ENCODE results near the gene CT45A5.
"Not testable (repeated sequence)": the region's sequence is repeated elsewhere in the genome, so short reads cannot be mapped to it uniquely, and the experiment has no call there.

Gene CT45A5, protein sequence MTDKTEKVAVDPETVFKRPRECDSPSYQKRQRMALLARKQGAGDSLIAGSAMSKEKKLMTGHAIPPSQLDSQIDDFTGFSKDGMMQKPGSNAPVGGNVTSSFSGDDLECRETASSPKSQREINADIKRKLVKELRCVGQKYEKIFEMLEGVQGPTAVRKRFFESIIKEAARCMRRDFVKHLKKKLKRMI

DNA sequence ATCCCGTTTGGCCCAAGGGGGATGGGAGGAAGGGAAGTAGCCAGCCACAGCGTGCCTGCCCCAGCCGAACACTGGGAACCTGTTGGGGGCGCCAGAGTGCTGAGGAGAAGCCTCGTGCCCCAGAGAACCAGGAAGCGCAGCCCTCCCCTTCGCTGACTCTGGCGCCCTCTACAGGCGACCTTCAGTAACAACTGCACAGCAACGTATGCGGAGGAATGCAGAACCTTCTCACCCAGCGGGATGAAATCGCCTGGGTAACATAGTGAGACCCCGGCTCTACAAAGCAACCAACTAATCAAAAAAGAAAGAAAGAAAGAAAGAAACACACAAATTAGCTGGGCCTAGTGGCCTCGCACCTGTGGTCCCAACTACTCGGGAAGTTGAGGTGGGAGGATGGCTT lies at the start of gene CT45A5:
Gene CT45A5, minus strand, starts transcription at position 101 of the 400 bp plus-strand sequence. CDS start 3,774 bp downstream, outside the sequence.
- not testable (repeated sequence) for H3K36me3 ChIP-seq (ENCODE audit: control insufficient read depth in 2 of 2, insufficient read depth in 2 of 2, low read length in 2 of 2); H3K27ac ChIP-seq (ENCODE audit: low read length); H3K9me3 ChIP-seq (ENCODE audit: control insufficient read depth in 2 of 2, low read length in 2 of 2); H3K4me3 ChIP-seq (ENCODE audit: low read length in 2 of 2); H3K9ac ChIP-seq (ENCODE audit: low read length in 2 of 2); H3K4me1 ChIP-seq (ENCODE audit: control insufficient read depth, insufficient read depth, low read length); H3K27me3 ChIP-seq (ENCODE audit: control insufficient read depth in 1 of 2, insufficient read depth in 2 of 2, low read length in 2 of 2)

DNA sequence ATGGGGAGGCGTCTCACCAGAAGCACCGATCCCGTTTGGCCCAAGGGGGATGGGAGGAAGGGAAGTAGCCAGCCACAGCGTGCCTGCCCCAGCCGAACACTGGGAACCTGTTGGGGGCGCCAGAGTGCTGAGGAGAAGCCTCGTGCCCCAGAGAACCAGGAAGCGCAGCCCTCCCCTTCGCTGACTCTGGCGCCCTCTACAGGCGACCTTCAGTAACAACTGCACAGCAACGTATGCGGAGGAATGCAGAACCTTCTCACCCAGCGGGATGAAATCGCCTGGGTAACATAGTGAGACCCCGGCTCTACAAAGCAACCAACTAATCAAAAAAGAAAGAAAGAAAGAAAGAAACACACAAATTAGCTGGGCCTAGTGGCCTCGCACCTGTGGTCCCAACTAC lies 34.6 kb upstream of the CT45A5 start, which contains the start of gene CT45A2:
Gene CT45A2, minus strand, starts transcription at position 101 of the 400 bp plus-strand sequence. CDS start 3,747 bp downstream, outside the sequence.
- not testable (repeated sequence) for H3K36me3 ChIP-seq (ENCODE audit: control insufficient read depth in 2 of 2, insufficient read depth in 2 of 2, low read length in 2 of 2); H3K27ac ChIP-seq (ENCODE audit: low read length); H3K4me1 ChIP-seq (ENCODE audit: control insufficient read depth, insufficient read depth, low read length); H3K9ac ChIP-seq (ENCODE audit: low read length in 2 of 2); H3K27me3 ChIP-seq (ENCODE audit: control insufficient read depth in 1 of 2, insufficient read depth in 2 of 2, low read length in 2 of 2); H3K4me3 ChIP-seq (ENCODE audit: low read length in 2 of 2); H3K9me3 ChIP-seq (ENCODE audit: control insufficient read depth in 2 of 2, low read length in 2 of 2)

DNA sequence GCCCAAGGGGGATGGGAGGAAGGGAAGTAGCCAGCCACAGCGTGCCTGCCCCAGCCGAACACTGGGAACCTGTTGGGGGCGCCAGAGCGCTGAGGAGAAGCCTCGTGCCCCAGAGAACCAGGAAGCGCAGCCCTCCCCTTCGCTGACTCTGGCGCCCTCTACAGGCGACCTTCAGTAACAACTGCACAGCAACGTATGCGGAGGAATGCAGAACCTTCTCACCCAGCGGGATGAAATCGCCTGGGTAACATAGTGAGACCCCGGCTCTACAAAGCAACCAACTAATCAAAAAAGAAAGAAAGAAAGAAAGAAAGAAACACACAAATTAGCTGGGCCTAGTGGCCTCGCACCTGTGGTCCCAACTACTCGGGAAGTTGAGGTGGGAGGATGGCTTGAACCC lies 17.4 kb upstream of the CT45A5 start, which contains the start of gene CT45A6:
Gene CT45A6, minus strand, starts transcription at position 101 of the 400 bp plus-strand sequence. CDS start 3,794 bp downstream, outside the sequence.
- H3K27ac ChIP-seq (ENCODE audit: low read length); H3K4me3 ChIP-seq (ENCODE audit: low read length in 2 of 2); H3K9me3 ChIP-seq (ENCODE audit: control insufficient read depth in 2 of 2, low read length in 2 of 2); H3K27me3 ChIP-seq (ENCODE audit: control insufficient read depth in 1 of 2, insufficient read depth in 2 of 2, low read length in 2 of 2); H3K36me3 ChIP-seq (ENCODE audit: control insufficient read depth in 2 of 2, insufficient read depth in 2 of 2, low read length in 2 of 2); H3K4me1 ChIP-seq (ENCODE audit: control insufficient read depth, insufficient read depth, low read length); H3K9ac ChIP-seq (ENCODE audit: low read length in 2 of 2): not testable (repeated sequence)

DNA sequence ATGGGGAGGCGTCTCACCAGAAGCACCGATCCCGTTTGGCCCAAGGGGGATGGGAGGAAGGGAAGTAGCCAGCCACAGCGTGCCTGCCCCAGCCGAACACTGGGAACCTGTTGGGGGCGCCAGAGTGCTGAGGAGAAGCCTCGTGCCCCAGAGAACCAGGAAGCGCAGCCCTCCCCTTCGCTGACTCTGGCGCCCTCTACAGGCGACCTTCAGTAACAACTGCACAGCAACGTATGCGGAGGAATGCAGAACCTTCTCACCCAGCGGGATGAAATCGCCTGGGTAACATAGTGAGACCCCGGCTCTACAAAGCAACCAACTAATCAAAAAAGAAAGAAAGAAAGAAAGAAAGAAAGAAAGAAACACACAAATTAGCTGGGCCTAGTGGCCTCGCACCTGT lies 17.2 kb downstream of the CT45A5 start, which contains the start of gene CT45A3:
Gene CT45A3, minus strand, starts transcription at position 101 of the 400 bp plus-strand sequence. CDS start 3,747 bp downstream, outside the sequence.
- not testable (repeated sequence) for H3K36me3 ChIP-seq (ENCODE audit: control insufficient read depth in 2 of 2, insufficient read depth in 2 of 2, low read length in 2 of 2)

DNA sequence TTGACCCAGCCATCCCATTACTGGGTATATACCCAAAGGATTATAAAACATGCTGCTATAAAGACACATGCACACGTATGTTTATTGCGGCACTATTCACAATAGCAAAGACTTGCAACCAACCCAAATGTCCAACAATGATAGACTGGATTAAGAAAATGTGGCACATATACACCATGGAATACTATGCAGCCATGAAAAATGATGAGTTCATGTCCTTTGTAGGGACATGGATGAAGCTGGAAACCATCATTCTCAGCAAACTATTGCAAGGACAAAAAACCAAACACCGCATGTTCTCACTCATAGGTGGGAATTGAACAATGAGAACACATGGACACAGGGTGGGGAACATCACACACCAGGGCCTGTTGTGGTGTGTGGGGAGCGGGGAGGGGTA lies 40.6 kb downstream of the CT45A5 start:
- H3K27ac ChIP-seq (ENCODE audit: low read length); H3K27me3 ChIP-seq (ENCODE audit: control insufficient read depth in 1 of 2, insufficient read depth in 2 of 2, low read length in 2 of 2); H3K4me1 ChIP-seq (ENCODE audit: control insufficient read depth, insufficient read depth, low read length); H3K9ac ChIP-seq (ENCODE audit: low read length in 2 of 2); H3K9me3 ChIP-seq (ENCODE audit: control insufficient read depth in 2 of 2, low read length in 2 of 2); H3K4me3 ChIP-seq (ENCODE audit: low read length in 2 of 2); H3K36me3 ChIP-seq (ENCODE audit: control insufficient read depth in 2 of 2, insufficient read depth in 2 of 2, low read length in 2 of 2): not testable (repeated sequence)

More for the DNA sequence above, 17.2 kb downstream of the CT45A5 start, which contains the start of gene CT45A3:
- not testable (repeated sequence) for H3K27me3 ChIP-seq (ENCODE audit: control insufficient read depth in 1 of 2, insufficient read depth in 2 of 2, low read length in 2 of 2); H3K9me3 ChIP-seq (ENCODE audit: control insufficient read depth in 2 of 2, low read length in 2 of 2); H3K9ac ChIP-seq (ENCODE audit: low read length in 2 of 2); H3K27ac ChIP-seq (ENCODE audit: low read length); H3K4me1 ChIP-seq (ENCODE audit: control insufficient read depth, insufficient read depth, low read length); H3K4me3 ChIP-seq (ENCODE audit: low read length in 2 of 2)

DNA sequence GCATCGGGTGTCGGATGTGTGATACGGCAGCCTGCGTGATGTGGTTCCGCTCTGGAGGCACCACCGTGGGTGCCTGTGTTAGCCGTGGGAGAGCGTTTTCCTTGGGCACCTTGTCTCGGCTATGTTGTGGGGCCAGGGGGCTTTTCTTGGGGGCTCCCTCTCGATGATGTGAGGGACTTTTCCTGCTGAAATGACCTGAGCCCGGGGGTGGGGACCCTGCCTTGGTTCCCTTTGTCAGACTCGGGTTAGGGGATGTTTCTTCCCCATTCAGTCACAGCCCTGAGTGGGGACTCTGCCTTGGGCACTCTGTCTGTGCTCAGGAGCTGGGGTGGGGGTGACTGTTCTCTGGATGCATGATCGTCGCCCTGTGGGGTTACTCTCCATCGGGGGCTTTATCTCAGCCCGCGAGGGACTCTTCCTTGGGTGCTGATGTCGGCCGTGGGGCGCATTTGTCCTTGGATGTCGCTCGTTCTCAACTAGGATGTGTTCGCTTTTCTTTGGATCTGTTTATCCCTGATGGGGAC lies 44.0 kb downstream of the CT45A5 start:
- no peak overlapping the region for H3K4me3 ChIP-seq (ENCODE audit: low read length in 2 of 2)
- no peak overlapping the region for H3K9ac ChIP-seq (ENCODE audit: low read length in 2 of 2)
- no peaks in the 10 kb centered on the region for H3K4me1 ChIP-seq (ENCODE audit: control insufficient read depth, insufficient read depth, low read length)
- no peaks in the 10 kb centered on the region for H3K36me3 ChIP-seq (ENCODE audit: control insufficient read depth in 2 of 2, insufficient read depth in 2 of 2, low read length in 2 of 2)
- peaks cover 0 to 2% of the 10 kb centered on the region in 2 donors for H3K27me3 ChIP-seq (ENCODE audit: control insufficient read depth in 1 of 2, insufficient read depth in 2 of 2, low read length in 2 of 2)
- H3K27ac ChIP-seq (ENCODE audit: low read length), result no peak overlapping the region
- H3K9me3 ChIP-seq (ENCODE audit: control insufficient read depth in 2 of 2, low read length in 2 of 2), result no peaks in the 10 kb centered on the region

DNA sequence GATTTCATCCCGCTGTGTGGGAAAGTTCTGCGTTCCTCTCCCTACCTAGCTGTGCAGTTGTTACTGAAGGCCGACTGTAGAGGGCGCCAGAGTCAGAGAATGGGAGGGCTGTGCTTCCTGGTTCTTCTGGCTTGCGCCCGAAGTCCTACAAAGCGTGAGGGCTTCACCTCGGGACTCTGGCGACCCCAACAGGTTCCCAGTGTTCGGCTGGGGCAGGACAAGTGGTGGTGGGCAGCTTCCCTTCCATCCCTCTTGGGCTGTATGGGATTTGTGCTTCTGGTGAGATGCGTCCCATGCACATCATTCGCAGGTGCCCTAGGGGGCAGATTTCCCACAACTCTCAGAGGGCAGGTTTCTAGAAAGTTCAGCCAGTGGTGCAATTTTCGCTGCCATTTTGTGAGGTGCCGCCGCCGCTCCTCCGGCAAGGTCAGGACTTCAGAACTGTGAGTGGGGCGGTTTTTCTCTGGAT lies 44.6 kb downstream of the CT45A5 start:
- H3K9ac ChIP-seq (ENCODE audit: low read length in 2 of 2), result no peak overlapping the region
- no peaks in the 10 kb centered on the region for H3K36me3 ChIP-seq (ENCODE audit: control insufficient read depth in 2 of 2, insufficient read depth in 2 of 2, low read length in 2 of 2)
- no peak overlapping the region for H3K4me3 ChIP-seq (ENCODE audit: low read length in 2 of 2)
- H3K9me3 ChIP-seq (ENCODE audit: control insufficient read depth in 2 of 2, low read length in 2 of 2), result no peaks in the 10 kb centered on the region
- H3K27ac ChIP-seq (ENCODE audit: low read length), result no peak overlapping the region
- H3K4me1 ChIP-seq (ENCODE audit: control insufficient read depth, insufficient read depth, low read length), result no peaks in the 10 kb centered on the region
- H3K27me3 ChIP-seq (ENCODE audit: control insufficient read depth in 1 of 2, insufficient read depth in 2 of 2, low read length in 2 of 2), result peaks cover 0 to 2% of the 10 kb centered on the region in 2 donors

DNA sequence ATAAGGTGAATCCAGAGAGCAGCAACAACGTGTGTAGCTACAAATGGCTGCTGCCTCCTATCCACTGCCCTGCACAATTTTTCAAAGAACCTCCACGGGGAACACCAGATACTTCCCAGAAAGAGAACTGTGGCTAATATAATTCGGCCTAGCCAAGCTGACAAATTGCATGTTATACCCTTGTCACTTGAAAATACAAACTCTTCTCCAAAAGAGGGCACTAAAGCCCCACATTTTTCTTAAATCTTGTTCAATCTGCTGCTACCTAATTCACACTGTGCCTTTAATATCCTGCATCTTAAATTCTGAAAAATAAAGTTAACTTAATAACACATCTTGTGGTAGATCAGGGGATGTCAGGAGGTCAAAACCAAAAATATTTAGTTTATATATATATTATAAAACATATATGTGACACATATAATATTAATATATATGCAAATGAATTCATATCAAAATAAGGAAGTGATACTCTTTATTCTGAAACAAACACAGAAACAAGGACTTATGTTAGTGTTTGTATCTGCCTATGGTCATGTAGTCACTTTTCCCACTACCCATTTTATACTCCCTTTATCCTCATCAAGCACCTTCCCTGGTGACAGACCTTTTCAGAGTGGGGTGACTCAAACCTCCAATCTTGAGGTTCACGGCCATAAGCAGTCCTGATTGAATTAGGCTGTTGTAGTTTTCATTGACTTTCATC lies 47.8 kb downstream of the CT45A5 start:
- no peak overlapping the region for H3K9ac ChIP-seq (ENCODE audit: low read length in 2 of 2)
- H3K9me3 ChIP-seq (ENCODE audit: control insufficient read depth in 2 of 2, low read length in 2 of 2), result no peaks in the 10 kb centered on the region
- H3K4me3 ChIP-seq (ENCODE audit: low read length in 2 of 2), result no peak overlapping the region
- no peaks in the 10 kb centered on the region for H3K4me1 ChIP-seq (ENCODE audit: control insufficient read depth, insufficient read depth, low read length)
- no peak overlapping the region for H3K27ac ChIP-seq (ENCODE audit: low read length)
- no peaks in the 10 kb centered on the region for H3K36me3 ChIP-seq (ENCODE audit: control insufficient read depth in 2 of 2, insufficient read depth in 2 of 2, low read length in 2 of 2)
- peaks cover 0 to 2% of the 10 kb centered on the region in 2 donors for H3K27me3 ChIP-seq (ENCODE audit: control insufficient read depth in 1 of 2, insufficient read depth in 2 of 2, low read length in 2 of 2)

DNA sequence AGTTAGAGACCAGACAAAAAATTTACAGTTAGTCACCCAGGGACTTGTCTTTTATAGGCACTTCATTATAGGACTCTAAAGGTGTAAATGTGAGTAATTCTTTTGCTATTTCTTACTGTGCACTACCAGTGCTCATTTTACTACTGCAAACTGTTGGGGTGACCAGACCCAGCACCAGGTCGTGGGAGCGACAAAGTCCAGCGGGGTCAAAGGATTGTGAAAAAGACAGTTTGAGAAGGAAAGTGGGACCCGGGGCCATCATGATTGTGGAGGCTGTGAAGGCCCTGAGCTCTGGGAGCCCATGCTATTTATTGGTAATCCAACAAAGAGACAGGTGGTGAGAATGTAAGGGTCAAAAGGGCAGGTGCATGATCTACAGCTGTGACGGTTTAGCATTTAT lies 50.6 kb downstream of the CT45A5 start:
- not testable (repeated sequence) for H3K4me1 ChIP-seq (ENCODE audit: control insufficient read depth, insufficient read depth, low read length); H3K4me3 ChIP-seq (ENCODE audit: low read length in 2 of 2); H3K36me3 ChIP-seq (ENCODE audit: control insufficient read depth in 2 of 2, insufficient read depth in 2 of 2, low read length in 2 of 2); H3K9ac ChIP-seq (ENCODE audit: low read length in 2 of 2); H3K9me3 ChIP-seq (ENCODE audit: control insufficient read depth in 2 of 2, low read length in 2 of 2); H3K27me3 ChIP-seq (ENCODE audit: control insufficient read depth in 1 of 2, insufficient read depth in 2 of 2, low read length in 2 of 2); H3K27ac ChIP-seq (ENCODE audit: low read length)
